ENCODE measurements around the gene SLBP.

GRCh38 chr4:1727117-1728031, 15.3 kb upstream of the SLBP start:
- no peak for TF ChIP-seq POLR2A (IDR thresholded peaks at IDR 0.05)
- TF ChIP-seq CTCF (IDR thresholded peaks at IDR 0.05): no peak
